H1 (cell line): ENCODE measurements around the gene ANXA2R. TPM values are rescaled to one million over a fixed set of nuclear protein-coding genes. Genes with fewer than 3 reads are reported as not detected.

ENCODE experiments used
- CTCF ChIA-PET: fragments of 300-600 bp; sonication (Branson Sonifier 250); formaldehyde crosslinking; loops from one replicate; lab custom pipeline; 2021; ENCODE audit not compliant: partially characterized antibody; lab: Charles Lee
- POLR2A ChIA-PET: fragments of 300-600 bp; sonication (Branson Sonifier 250); formaldehyde crosslinking; loops from one replicate; lab custom pipeline; 2021; ENCODE audit warnings: inconsistent platforms; ENCODE audit not compliant: partially characterized antibody; lab: Charles Lee
- DNase-seq, 2 experiments: peaks; one replicate each; pipeline versions ENCODE4 v3.0.0 to v3.0.0-alpha.2; 2010 to 2022; ENCODE audit warnings: low spot score in 2 of 2, low read depth in 1 of 2, mixed read lengths in 1 of 2
- FAIRE-seq: peaks from 2 replicates; lab custom pipeline; 2011; peaks lifted over from hg19 to GRCh38; lab: Jason Lieb, UNC
- H2AFZ ChIP-seq: 2 replicates; pipeline ENCODE4 v1.8.1; 2012; ENCODE audit warnings: low read length, inconsistent platforms
- H2AK5ac ChIP-seq: 2 replicates; pipeline ENCODE4 v1.6.1; 2013; ENCODE audit warnings: low read depth, low read length
- H2BK120ac ChIP-seq: replicated peaks from 2 replicates; pipeline ENCODE3; 2013; ENCODE audit warnings: low read depth, low read length, inconsistent platforms
- H2BK12ac ChIP-seq: 2 replicates; pipeline ENCODE4 v1.6.1; 2013; ENCODE audit warnings: low read depth, low read length
- H2BK15ac ChIP-seq: 2 replicates; pipeline ENCODE4 v1.6.1; 2013; ENCODE audit warnings: low read length
- H2BK20ac ChIP-seq: 2 replicates; pipeline ENCODE4 v1.6.1; 2013; ENCODE audit warnings: low read length
- H2BK5ac ChIP-seq: 2 replicates; pipeline ENCODE4 v1.6.1; 2013; ENCODE audit warnings: low read depth, low read length
- H3K14ac ChIP-seq: 2 replicates; pipeline ENCODE4 v1.6.1; 2013; ENCODE audit warnings: inconsistent platforms; ENCODE audit not compliant: insufficient read length
- H3K18ac ChIP-seq: 2 replicates; pipeline ENCODE4 v1.6.1; 2013; ENCODE audit warnings: low read length; ENCODE audit errors: extremely low read depth
- H3K23ac ChIP-seq: 2 replicates; pipeline ENCODE4 v1.6.1; 2013; ENCODE audit warnings: inconsistent platforms; ENCODE audit not compliant: insufficient read length
- H3K23me2 ChIP-seq: 2 replicates; pipeline ENCODE4 v1.6.1; 2013; ENCODE audit warnings: low read depth, low read length
- H3K27ac ChIP-seq: 2 replicates; pipeline ENCODE4 v1.6.1; 2011; ENCODE audit warnings: low read depth, low read length, inconsistent platforms
- H3K27me3 ChIP-seq, 4 experiments: replicated peaks in 1 of 4; 1 replicate in 1 of 4; 2 replicates in 3 of 4; pipeline versions ENCODE4 v1.6.1 to v1.8.1; 2011 to 2013; ENCODE audit warnings: low read length in 3 of 4, mild to moderate bottlenecking in 3 of 4, inconsistent platforms in 2 of 4, mixed read lengths in 2 of 4, moderate library complexity in 1 of 4; ENCODE audit not compliant: control insufficient read depth in 3 of 4, insufficient read depth in 3 of 4; ENCODE audit errors: extremely low read depth in 1 of 4
- H3K36me3 ChIP-seq, 4 experiments: 2 replicates each; pipeline versions ENCODE4 v1.6.1 to v1.8.1; 2011 to 2013; ENCODE audit warnings: mild to moderate bottlenecking in 4 of 4, low read length in 3 of 4, moderate library complexity in 2 of 4, control low read depth in 1 of 4, inconsistent platforms in 1 of 4; ENCODE audit not compliant: insufficient read depth in 4 of 4, control insufficient read depth in 2 of 4
- H3K4ac ChIP-seq: replicated peaks from 2 replicates; pipeline ENCODE3; 2013; ENCODE audit warnings: low read length, low read depth, mixed read lengths, inconsistent platforms; ENCODE audit not compliant: insufficient read length
- H3K4me1 ChIP-seq, 4 experiments: replicated peaks in 1 of 4; 1 replicate in 1 of 4; 2 replicates in 3 of 4; pipeline versions ENCODE4 v1.6.1 to v1.8.1; 2011 to 2013; ENCODE audit warnings: low read length in 3 of 4, inconsistent platforms in 2 of 4, mixed read lengths in 1 of 4; ENCODE audit not compliant: insufficient read depth in 4 of 4, control insufficient read depth in 3 of 4
- H3K4me2 ChIP-seq, 2 experiments: 2 replicates each; pipeline versions ENCODE4 v1.6.1 to v1.8.1; 2011 to 2013; ENCODE audit warnings: low read depth in 2 of 2, low read length in 2 of 2, control low read depth in 1 of 2, inconsistent platforms in 1 of 2, mild to moderate bottlenecking in 1 of 2; ENCODE audit not compliant: insufficient read depth in 1 of 2
- H3K4me3 ChIP-seq, 4 experiments: fragments of 200-600, 300-600 bp in 1 of 4; sonication (generic), shearing (Covaris generic), sonication (Bioruptor Twin) in 1 of 4; 2 replicates each; pipeline versions ENCODE4 v1.5.1 to v1.8.1; 2011 to 2016; ENCODE audit warnings: low read length in 4 of 4, low read depth in 3 of 4, control low read depth in 2 of 4, inconsistent platforms in 2 of 4, mild to moderate bottlenecking in 2 of 4, mixed read lengths in 1 of 4, moderate library complexity in 1 of 4; ENCODE audit not compliant: insufficient read depth in 2 of 4; ENCODE audit errors: extremely low read depth in 1 of 4
- H3K56ac ChIP-seq: replicated peaks from 2 replicates; pipeline ENCODE3; 2013; ENCODE audit warnings: low read depth, mild to moderate bottlenecking, mixed read lengths, low read length, inconsistent platforms; ENCODE audit not compliant: insufficient read length
- H3K79me1 ChIP-seq: 2 replicates; pipeline ENCODE4 v1.6.1; 2013; ENCODE audit warnings: low read depth, low read length, control low read depth
- H3K79me2 ChIP-seq, 2 experiments: 2 replicates each; pipeline versions ENCODE4 v1.6.1 to v1.8.1; 2012 to 2013; ENCODE audit warnings: low read length in 2 of 2, mild to moderate bottlenecking in 2 of 2, inconsistent platforms in 1 of 2; ENCODE audit not compliant: insufficient read depth in 2 of 2, control insufficient read depth in 1 of 2
- H3K9ac ChIP-seq, 4 experiments: replicated peaks in 1 of 4; 1 replicate in 1 of 4; 2 replicates in 3 of 4; pipeline versions ENCODE4 v1.6.1 to v1.8.1; 2011 to 2013; ENCODE audit warnings: low read depth in 3 of 4, low read length in 3 of 4, control low read depth in 2 of 4, mild to moderate bottlenecking in 2 of 4, moderate library complexity in 2 of 4, inconsistent platforms in 1 of 4; ENCODE audit errors: extremely low read depth in 1 of 4
- H3K9me3 ChIP-seq, 2 experiments: 2 replicates each; pipeline versions ENCODE4 v1.6.1 to v1.8.1; 2012 to 2013; ENCODE audit warnings: mild to moderate bottlenecking in 2 of 2, moderate library complexity in 2 of 2, control low read depth in 1 of 2, inconsistent platforms in 1 of 2, low read depth in 1 of 2, low read length in 1 of 2, mixed read lengths in 1 of 2; ENCODE audit not compliant: insufficient read depth in 2 of 2
- H4K20me1 ChIP-seq, 2 experiments: replicated peaks in 1 of 2; 2 replicates each; pipeline versions ENCODE3 to v1.8.1; 2011 to 2013; ENCODE audit warnings: inconsistent platforms in 2 of 2, low read length in 2 of 2, mild to moderate bottlenecking in 1 of 2; ENCODE audit not compliant: insufficient read depth in 2 of 2, control insufficient read depth in 1 of 2
- H4K5ac ChIP-seq: 2 replicates; pipeline ENCODE4 v1.6.1; 2013; ENCODE audit warnings: low read length, low read depth, mixed read lengths, inconsistent platforms; ENCODE audit not compliant: insufficient read length
- H4K8ac ChIP-seq: 2 replicates; pipeline ENCODE4 v1.8.0; 2013; ENCODE audit warnings: mild to moderate bottlenecking, moderate library complexity, low read length, inconsistent platforms; ENCODE audit not compliant: insufficient read depth; ENCODE audit errors: extremely low read depth
- H4K91ac ChIP-seq: replicated peaks from 2 replicates; pipeline ENCODE3; 2013; ENCODE audit warnings: low read length, mixed read lengths, inconsistent platforms; ENCODE audit not compliant: insufficient read length
- ATF3 ChIP-seq: IDR thresholded peaks from 2 replicates; pipeline ENCODE4 v1.6.1; 2011; ENCODE audit warnings: low read depth, mild to moderate bottlenecking, low read length; ENCODE audit not compliant: insufficient read depth
- BACH1 ChIP-seq: IDR thresholded peaks from 2 replicates; pipeline ENCODE4 v1.6.1; 2012; ENCODE audit warnings: low read length, improper control_type of control experiment
- EP300 ChIP-seq, 2 experiments: IDR thresholded peaks; 1 replicate in 1 of 2; 2 replicates in 1 of 2; pipeline ENCODE4 v1.6.1; 2011 to 2012; ENCODE audit warnings: low read depth in 2 of 2, low read length in 2 of 2, mild to moderate bottlenecking in 2 of 2, borderline replicate concordance in 1 of 2, inconsistent platforms in 1 of 2, moderate library complexity in 1 of 2
- EZH2 ChIP-seq: fragments of 200-600 bp; sonication (generic); IDR thresholded peaks from 2 replicates; pipeline ENCODE4 v1.7.1; 2012; ENCODE audit warnings: low read depth, mild to moderate bottlenecking, moderate library complexity, low read length, inconsistent platforms; ENCODE audit not compliant: severe bottlenecking
- HDAC2 ChIP-seq, 2 experiments: fragments of 300-600 bp in 1 of 2; sonication (generic) in 1 of 2; IDR thresholded peaks; 2 replicates each; pipeline ENCODE4 v1.6.1; 2011 to 2012; ENCODE audit warnings: low read depth in 2 of 2, low read length in 2 of 2, mild to moderate bottlenecking in 2 of 2, moderate library complexity in 2 of 2, borderline replicate concordance in 1 of 2, inconsistent platforms in 1 of 2
- KDM5A ChIP-seq: fragments of 200-600 bp; IDR thresholded peaks from 2 replicates; pipeline ENCODE4 v1.7.1; 2012; ENCODE audit warnings: mild to moderate bottlenecking, low read length, inconsistent platforms, mixed read lengths
- RBBP5 ChIP-seq: IDR thresholded peaks from 2 replicates; pipeline ENCODE4 v1.7.1; 2012; ENCODE audit warnings: low read depth, mild to moderate bottlenecking, inconsistent platforms, low read length, moderate library complexity, borderline replicate concordance
- TEAD4 ChIP-seq: IDR thresholded peaks from 2 replicates; pipeline ENCODE4 v1.6.1; 2012; ENCODE audit warnings: low read depth, low read length, inconsistent platforms, mixed read lengths
- WGBS, 2 experiments: shearing (Covaris generic) in 1 of 2; methylation state at CpG; one replicate each; pipeline versions ENCODE4 v1.1.6 to v1.1.7; 2013 to 2015; ENCODE audit warnings: low lambda C conversion rate in 2 of 2, mixed read lengths in 2 of 2, inconsistent platforms in 1 of 2, low coverage in 1 of 2, missing lambda C conversion rate in 1 of 2; ENCODE audit not compliant: insufficient replicate concordance in 2 of 2, insufficient coverage in 1 of 2, insufficient read length in 1 of 2; ENCODE audit errors: extremely low coverage in 1 of 2, missing lambda C conversion rate in 1 of 2; 5-methylcytosine and 5-hydroxymethylcytosine counted together
- polyA plus RNA-seq, 7 experiments: library from polyadenylated mRNA; depleted of rRNA in 3 of 7; stranded (reverse) in 5 of 7; unstranded in 2 of 7; fragments of >200 nt in 5 of 7; fragments of 200-250 nt in 2 of 7; gene quantifications; 1 replicate in 5 of 7; 2 replicates in 1 of 7; 4 replicates in 1 of 7; pipeline versions ENCODE4 v1.2.1 to v1.2.3, GENCODE V29; 2011 to 2013; ENCODE audit warnings: missing spikeins in 2 of 7, mixed read lengths in 2 of 7
- total RNA-seq: library from RNA; stranded (reverse); fragmentation: NEBNext Ultra II Directional; extraction: Animal tissue kit (Norgen Biotek cat#: 25700); gene quantifications from 2 replicates; pipeline ENCODE4 v1.2.1, GENCODE V29; 2021

Gene ANXA2R
- total and polyA plus RNA-seq, 2 of the 8 experiments (the other 6 are each of a cell fraction or from before 2014, with no cell fraction given) = 0.08 to 0.17 TPM

- Histone ChIP-seq H2BK12ac (peak overlapping the region; percentile 91), H3K79me1 (no peaks in the 10 kb centered on the region), H2AK5ac (no peak overlapping the region), H3K14ac (no peak overlapping the region), H2BK15ac (0 out of 2 replicates have a peak overlapping the region, but pooled peaks have one; percentile 53), H3K79me2 (no peaks in the 10 kb centered on the region), H3K4me1 (peaks cover 0 to 3% (median 0%) of the 10 kb centered on the region in 4 experiments; a peak in 2 of 7 replicates), H3K27ac (no peak overlapping the region), H3K23ac (no peak overlapping the region), H2BK20ac (no peak overlapping the region), H3K56ac (no peak overlapping the region), H3K36me3 (no peaks in the 10 kb centered on the region), H3K18ac (0 out of 2 replicates have a peak overlapping the region, but pooled peaks have one; percentile 75), H3K4me3 (peak overlapping the region; percentile 51 to 69 (median 59)), H3K23me2 (peaks cover 12% of the 10 kb centered on the region; the same call in 1 of the 2 replicates), H2BK120ac (no peak overlapping the region), H3K9me3 (no peaks in the 10 kb centered on the region), H4K91ac (no peak overlapping the region), H3K9ac (peak overlapping the region in 3 of 4 experiments; percentile 13 to 31 (median 17); a peak in 4 of 7 replicates), H3K4me2 (peak overlapping the region; percentile 76 to 82), H3K27me3 (peaks cover 31 to 55% (median 46%) of the 10 kb centered on the region in 4 experiments), H2AFZ (peak overlapping the region; percentile 97), H2BK5ac (peak overlapping the region; percentile 94; the same call in 1 of the 2 replicates), H4K20me1 (peaks cover 1 to 2% of the 10 kb centered on the region in 2 experiments), H3K4ac (no peak overlapping the region), H4K5ac (peak overlapping the region; percentile 44), H4K8ac (peak overlapping the region; percentile 75; the same call in 1 of the 2 replicates)
- no peak for FAIRE-seq
- DNase-seq = peak in 1 of 2 experiments; percentile 68
- ChIA-PET POLR2A (interaction anchor here (0.5 to 2.3 kb wide), 8 partner anchors 9 to 1092 kb away, joined by 3 to 9 read pairs (median 4); no protein-coding TSS in a partner anchor), CTCF (interaction anchor here (0.5 to 2.9 kb wide), 12 partner anchors 9 to 284 kb away, joined by 3 to 15 read pairs (median 3); no protein-coding TSS in a partner anchor)
- TF ChIP-seq EP300 (IDR thresholded peaks at IDR 0.05; ENCODE audit: borderline replicate concordance in 1 of 2, low read depth in 2 of 2, low read length in 2 of 2) (peak in 1 of 2 experiments; percentile 45; a peak in 1 of 3 replicates), KDM5A (no peak), TEAD4 (no peak), HDAC2 (IDR thresholded peaks at IDR 0.05; ENCODE audit: borderline replicate concordance in 1 of 2, low read depth in 2 of 2, low read length in 2 of 2) (peak in 1 of 2 experiments; percentile 40; a peak in 1 of 4 replicates), RBBP5 (peak; percentile 43; the same call in 1 of the 2 replicates), BACH1 (no peak), EZH2 (peak; percentile 49), ATF3 (no peak)
- WGBS, 2 experiments = 2% methylated on average over 24 of the region's 25 CpGs; no CpG with 5 or more reads in 1 of the 2 experiments
Observed at GRCh38 chr5:43007911-43008362, 32.2 kb downstream of the ANXA2R start.
